Spinal cord (tissue), 10 donors: Measurements from ENCODE around the gene C1orf56. TPM values are rescaled to one million over a fixed set of nuclear protein-coding genes. Genes with fewer than 3 reads are reported as not detected.

Experiments used
- DNase-seq, 6 donors: peaks; one replicate each; pipeline versions ENCODE4 v3.0.0 to v3.0.0-alpha.2; 2013 to 2015; ENCODE audit warnings: low spot score in 6 of 6, low read depth in 4 of 6
- H3K27ac ChIP-seq: one replicate; pipeline ENCODE4 v1.5.1; 2013; ENCODE audit warnings: low read depth, low read length, control low read depth
- H3K27me3 ChIP-seq: one replicate; pipeline ENCODE4 v1.6.1; 2013; ENCODE audit warnings: low read length; ENCODE audit not compliant: control insufficient read depth, insufficient read depth
- H3K36me3 ChIP-seq: one replicate; pipeline ENCODE4 v1.6.1; 2013; ENCODE audit warnings: low read length; ENCODE audit not compliant: control insufficient read depth, insufficient read depth
- H3K4me1 ChIP-seq: one replicate; pipeline ENCODE4 v1.6.1; 2013; ENCODE audit warnings: low read length; ENCODE audit not compliant: control insufficient read depth, insufficient read depth
- H3K4me3 ChIP-seq: one replicate; pipeline ENCODE4 v1.5.1; 2013; ENCODE audit warnings: low read depth, low read length, control low read depth
- H3K9me3 ChIP-seq: one replicate; pipeline ENCODE4 v1.6.1; 2013; ENCODE audit warnings: low read length; ENCODE audit not compliant: control insufficient read depth, insufficient read depth
- WGBS: methylation state at CpG from one replicate; pipeline ENCODE4 v1.1.5; 2013; ENCODE audit warnings: missing lambda C conversion rate; ENCODE audit not compliant: insufficient coverage; 5-methylcytosine and 5-hydroxymethylcytosine counted together
- long read RNA-seq, 4 donors: transcript quantifications; one replicate each; lab custom pipeline, GENCODE V29; 2026
- polyA plus RNA-seq, 2 donors: library from polyadenylated mRNA; unstranded; fragments of 120-200 nt; gene quantifications; one replicate each; pipeline ENCODE4 v1.2.1, GENCODE V29; 2013; ENCODE audit not compliant: insufficient read length in 2 of 2
- total RNA-seq, 2 donors: library from RNA; depleted of rRNA in 1 of 2; stranded (reverse); fragments of 120-200 nt in 1 of 2; fragments of >200 nt in 1 of 2; gene quantifications; one replicate each; pipeline versions ENCODE4 v1.2.3 to v1.2.4, GENCODE V29; 2013 to 2014
- donor health status: healthy.

The C1orf56 gene, protein sequence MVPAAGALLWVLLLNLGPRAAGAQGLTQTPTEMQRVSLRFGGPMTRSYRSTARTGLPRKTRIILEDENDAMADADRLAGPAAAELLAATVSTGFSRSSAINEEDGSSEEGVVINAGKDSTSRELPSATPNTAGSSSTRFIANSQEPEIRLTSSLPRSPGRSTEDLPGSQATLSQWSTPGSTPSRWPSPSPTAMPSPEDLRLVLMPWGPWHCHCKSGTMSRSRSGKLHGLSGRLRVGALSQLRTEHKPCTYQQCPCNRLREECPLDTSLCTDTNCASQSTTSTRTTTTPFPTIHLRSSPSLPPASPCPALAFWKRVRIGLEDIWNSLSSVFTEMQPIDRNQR
- total RNA-seq (10 to 100 TPM in 1 of 2 donors, 1 to 10 TPM in 1; 4.1 to 11.0 TPM), polyA plus RNA-seq (10 to 100 TPM; 13.7 to 16.9 TPM)
- long read RNA-seq, donor 1, transcript C1orf56-201 (2 exons, 2,096 nt): major isoform, 5 of 5 reads
- long read RNA-seq, donor 1, partial matches to known transcripts: 0 of 5 reads
- long read RNA-seq, donor 1, other reads (novel, unspliced or antisense): 0 of 5 reads
- long read RNA-seq, donor 2, partial matches to known transcripts: 0 of 2 reads
- long read RNA-seq, donor 2, other reads (novel, unspliced or antisense): 0 of 2 reads
- long read RNA-seq, donor 3, partial matches to known transcripts: 0 of 3 reads
- long read RNA-seq, donor 3, other reads (novel, unspliced or antisense): 0 of 3 reads
- long read RNA-seq, donor 4, partial matches to known transcripts: 0 of 3 reads
- long read RNA-seq, donor 4, other reads (novel, unspliced or antisense): 0 of 3 reads

DNA sequence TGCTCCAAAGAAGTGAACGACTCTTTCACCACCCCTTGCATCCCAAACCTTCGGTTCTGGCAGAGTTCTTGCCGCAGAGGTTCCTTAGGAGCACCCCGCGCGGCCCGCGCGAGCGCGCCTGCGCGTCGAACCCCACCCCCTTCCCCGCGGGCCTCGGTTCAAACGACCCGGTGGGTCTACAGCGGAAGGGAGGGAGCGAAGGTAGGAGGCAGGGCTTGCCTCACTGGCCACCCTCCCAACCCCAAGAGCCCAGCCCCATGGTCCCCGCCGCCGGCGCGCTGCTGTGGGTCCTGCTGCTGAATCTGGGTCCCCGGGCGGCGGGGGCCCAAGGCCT lies at the start of gene C1orf56:
Gene C1orf56 (plus strand): TSS at position 161 of the 334 bp plus-strand sequence. CDS start 97 bp downstream, at position 258.
- Histone ChIP-seq H3K27ac (peak within 1 kb of the TSS; percentile 97), H3K4me3 (peak within 1 kb of the TSS; percentile 95), H3K4me1 (peaks cover 22% of the 10 kb centered on the region), H3K9me3 (no peaks in the 10 kb centered on the region), H3K36me3 (peaks cover 11% of the 10 kb centered on the region), H3K27me3 (no peaks in the 10 kb centered on the region)
- 0% methylated on average over 21 of the region's 29 CpGs for WGBS
- DNase-seq: peak in 4 of 6 donors; percentile 70 to 94 (median 82)

DNA sequence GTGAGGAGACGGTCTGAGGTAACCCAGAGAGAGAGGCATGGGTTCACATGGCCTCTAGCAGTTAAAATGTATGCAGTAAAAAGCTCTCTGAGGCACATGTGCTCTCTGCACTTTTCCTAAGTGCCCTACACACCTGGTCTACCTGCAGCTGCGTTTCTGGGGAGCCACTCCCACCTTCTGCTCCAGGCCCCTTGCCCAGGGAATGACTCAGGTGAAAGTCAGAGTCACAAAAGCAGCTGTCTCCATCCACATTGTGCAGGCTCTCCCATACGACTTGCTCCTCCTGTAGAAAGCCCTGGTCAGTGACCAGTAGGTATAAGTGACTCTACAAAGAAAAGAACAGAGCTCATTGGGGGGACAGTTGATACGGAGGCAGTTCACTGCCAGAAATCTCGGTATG lies 49.6 kb upstream of the C1orf56 start:
- 94% methylated on average over 4 of the region's 5 CpGs for WGBS
- Histone ChIP-seq H3K4me1 (peaks cover 9% of the 10 kb centered on the region), H3K4me3 (no peak overlapping the region), H3K27me3 (no peaks in the 10 kb centered on the region), H3K9me3 (no peaks in the 10 kb centered on the region), H3K36me3 (peaks cover 42% of the 10 kb centered on the region), H3K27ac (no peak overlapping the region)
- no peak for DNase-seq

DNA sequence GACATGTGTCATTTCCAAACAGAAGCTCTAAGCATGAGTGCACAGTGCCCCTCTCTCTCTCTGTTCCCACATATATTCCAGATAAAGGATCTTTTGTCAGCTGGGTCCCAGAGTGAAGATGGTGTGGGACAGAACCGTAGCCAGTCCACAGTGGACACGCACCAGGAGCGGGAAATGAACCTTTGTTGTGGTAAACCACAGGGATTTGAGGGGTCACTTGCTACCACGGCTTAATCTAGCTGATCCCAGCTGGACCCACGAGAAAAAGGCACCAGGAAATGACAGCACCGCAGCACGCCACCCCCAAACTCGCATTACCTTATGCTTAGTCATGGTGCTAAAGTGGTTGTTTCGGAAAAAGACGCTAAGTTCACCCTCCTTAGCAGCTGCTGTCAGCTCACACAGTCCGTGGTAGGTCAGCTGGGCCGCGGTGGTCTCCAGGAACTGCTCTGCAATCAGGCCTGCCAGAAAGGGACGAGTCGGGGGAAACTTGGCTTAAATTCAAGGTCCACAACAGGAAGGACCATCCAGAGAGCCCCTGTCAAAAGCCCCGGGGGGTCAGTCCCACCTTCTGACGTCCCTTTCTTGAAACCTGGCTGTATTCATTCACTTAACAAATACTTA lies 48.4 kb upstream of the C1orf56 start:
- no peaks in the 10 kb centered on the region for H3K9me3 ChIP-seq
- no peak overlapping the region for H3K4me3 ChIP-seq
- H3K27ac ChIP-seq: no peak overlapping the region
- no peaks in the 10 kb centered on the region for H3K27me3 ChIP-seq
- WGBS: 79% methylated on average over 16 of the region's 17 CpGs
- H3K36me3 ChIP-seq: peaks cover 42% of the 10 kb centered on the region
- peaks cover 18% of the 10 kb centered on the region for H3K4me1 ChIP-seq
- DNase-seq: no peak

DNA sequence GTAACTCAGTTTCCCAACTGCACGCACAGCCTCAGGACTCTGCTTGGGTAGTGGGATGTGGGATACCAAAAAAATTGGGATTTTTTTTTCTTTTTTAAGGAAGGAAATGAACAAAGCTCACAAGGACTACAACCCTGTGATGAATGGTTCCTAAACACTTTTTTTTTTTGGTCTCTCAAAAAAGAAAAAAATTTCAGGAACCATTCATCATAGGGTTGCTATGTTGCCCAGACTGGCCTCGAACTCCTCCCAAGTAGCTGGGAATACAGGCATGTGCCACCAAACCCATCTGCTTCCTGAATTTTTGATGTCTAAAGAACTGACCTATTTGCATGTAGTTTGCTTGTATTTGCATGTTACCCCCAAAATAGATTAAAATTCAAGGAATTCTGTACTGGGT lies 47.6 kb upstream of the C1orf56 start:
- H3K4me3 ChIP-seq: no peak overlapping the region
- H3K4me1 ChIP-seq: peaks cover 23% of the 10 kb centered on the region
- no peak overlapping the region for H3K27ac ChIP-seq
- no peaks in the 10 kb centered on the region for H3K9me3 ChIP-seq
- no CpG with 5 or more reads among the region's 2 CpGs for WGBS
- no peak for DNase-seq
- H3K27me3 ChIP-seq: no peaks in the 10 kb centered on the region
- peaks cover 42% of the 10 kb centered on the region for H3K36me3 ChIP-seq

DNA sequence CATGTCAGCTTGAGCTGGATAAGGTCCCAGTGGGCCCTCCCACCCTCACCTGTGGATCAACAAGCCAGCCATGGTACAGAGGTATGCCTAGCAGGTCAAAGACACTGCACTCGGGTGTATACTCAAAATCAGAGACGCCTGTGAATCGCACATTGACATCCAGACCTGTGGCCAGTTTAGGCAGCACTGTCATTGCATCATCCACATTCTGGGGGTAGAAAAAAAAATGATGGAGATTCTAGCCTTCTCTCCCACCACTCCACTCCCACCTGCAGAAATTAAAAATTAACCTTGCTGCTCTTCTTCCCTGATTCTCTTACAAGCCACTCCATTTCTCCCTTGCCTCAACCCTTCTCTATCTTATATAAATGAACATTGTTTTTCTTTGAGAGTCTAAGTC lies 47.1 kb upstream of the C1orf56 start:
- H3K27ac ChIP-seq: no peak overlapping the region
- H3K27me3 ChIP-seq: no peaks in the 10 kb centered on the region
- H3K4me3 ChIP-seq: no peak overlapping the region
- WGBS: no CpG with 5 or more reads among the region's 3 CpGs
- no peaks in the 10 kb centered on the region for H3K9me3 ChIP-seq
- peaks cover 28% of the 10 kb centered on the region for H3K4me1 ChIP-seq
- DNase-seq: no peak
- H3K36me3 ChIP-seq: peaks cover 42% of the 10 kb centered on the region

DNA sequence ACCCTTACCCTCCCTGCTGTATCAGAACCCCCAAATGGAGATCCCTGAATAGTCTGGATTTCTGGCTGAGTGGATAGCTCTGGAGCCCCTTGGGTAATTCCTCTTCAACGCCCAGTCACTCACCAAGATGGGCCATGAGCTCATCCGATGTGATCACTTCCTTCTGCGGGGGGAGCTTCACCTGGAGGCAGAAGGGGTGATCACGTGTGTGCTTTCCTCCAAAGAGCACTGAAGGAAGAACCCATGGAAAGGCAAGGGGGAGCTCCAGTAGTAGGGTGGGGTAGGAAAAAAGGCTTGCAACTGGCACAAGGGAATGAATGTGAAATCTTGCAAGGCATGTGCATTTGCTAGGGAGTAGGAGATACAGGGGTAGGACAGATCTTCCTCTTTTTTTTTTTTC lies 45.9 kb upstream of the C1orf56 start:
- peaks cover 34% of the 10 kb centered on the region for H3K4me1 ChIP-seq

DNA sequence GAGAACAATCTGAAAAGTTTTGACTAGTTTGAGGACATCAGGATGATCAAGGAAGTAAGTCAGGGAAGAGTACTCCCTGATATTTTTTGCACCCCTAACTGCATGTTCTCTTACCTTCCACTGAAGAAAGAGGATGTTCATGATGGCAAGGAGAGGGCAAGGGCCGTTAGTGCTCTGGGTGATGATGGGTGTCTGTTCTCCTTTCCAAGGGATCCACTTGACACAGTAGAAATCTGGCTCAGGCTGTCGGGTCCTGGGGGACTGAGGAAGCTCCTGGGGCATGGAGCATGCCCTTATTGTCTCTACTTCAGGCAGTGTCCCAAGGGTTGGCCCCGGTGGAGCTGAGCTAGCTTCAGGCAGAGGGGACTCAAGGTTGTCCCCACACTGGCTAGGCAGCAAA lies 45.5 kb upstream of the C1orf56 start:
- peaks cover 38% of the 10 kb centered on the region for H3K4me1 ChIP-seq
- H3K4me3 ChIP-seq: no peak overlapping the region
- peaks cover 36% of the 10 kb centered on the region for H3K36me3 ChIP-seq
- DNase-seq: no peak
- H3K9me3 ChIP-seq: no peaks in the 10 kb centered on the region
- WGBS: 100% methylated on average over 3 of the region's 3 CpGs
- H3K27ac ChIP-seq: no peak overlapping the region
- no peaks in the 10 kb centered on the region for H3K27me3 ChIP-seq

More for the DNA sequence above, 45.9 kb upstream of the C1orf56 start:
- WGBS: 93% methylated on average over 3 of the region's 4 CpGs
- H3K36me3 ChIP-seq: peaks cover 40% of the 10 kb centered on the region
- no peak overlapping the region for H3K4me3 ChIP-seq
- H3K27me3 ChIP-seq: no peaks in the 10 kb centered on the region
- no peak overlapping the region for H3K27ac ChIP-seq
- H3K9me3 ChIP-seq: no peaks in the 10 kb centered on the region
- no peak for DNase-seq

DNA sequence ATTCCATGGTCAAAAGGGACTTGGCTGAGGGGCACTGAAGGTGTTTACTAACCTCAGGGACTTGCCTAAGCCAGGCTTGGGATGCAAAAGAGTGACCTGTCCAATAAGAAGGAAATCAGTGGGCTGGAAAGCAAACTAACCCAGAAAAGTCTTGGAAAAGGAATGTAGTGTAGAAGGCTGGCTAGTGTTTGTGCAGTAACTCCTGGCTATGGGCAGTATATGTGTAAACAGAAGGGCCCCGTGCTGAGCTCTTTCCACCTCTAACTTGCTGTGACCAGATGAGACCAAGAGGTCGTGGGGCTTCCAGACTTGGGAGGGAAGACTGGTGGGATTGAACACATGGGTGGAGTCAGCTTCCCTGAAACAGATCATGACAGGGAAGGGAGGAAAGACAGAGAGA lies 44.9 kb upstream of the C1orf56 start:
- Histone ChIP-seq H3K27ac (no peak overlapping the region), H3K27me3 (no peaks in the 10 kb centered on the region), H3K4me3 (no peak overlapping the region), H3K36me3 (peaks cover 30% of the 10 kb centered on the region), H3K9me3 (no peaks in the 10 kb centered on the region), H3K4me1 (peaks cover 44% of the 10 kb centered on the region)
- DNase-seq: no peak
- WGBS: 56% methylated on average over 2 of the region's 2 CpGs

DNA sequence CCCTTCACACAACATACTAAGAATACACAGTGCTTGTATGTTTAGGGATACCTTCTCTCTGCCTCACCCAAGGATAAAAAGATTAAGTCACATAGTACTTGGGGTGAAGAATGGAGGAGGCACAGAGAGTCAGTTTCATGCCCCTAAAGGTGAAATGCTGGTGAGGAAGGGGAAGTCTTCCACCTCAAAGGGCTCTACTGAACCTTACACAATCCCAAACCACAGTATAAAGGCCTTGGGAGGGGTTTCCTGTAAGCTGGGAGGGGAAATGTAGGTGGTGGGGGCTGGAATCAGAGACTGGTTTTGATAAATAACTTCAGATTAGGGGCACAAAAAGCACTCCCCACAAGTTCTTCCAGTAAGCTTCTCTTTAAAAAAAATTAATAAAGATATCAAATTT lies 44.4 kb upstream of the C1orf56 start:
- Histone ChIP-seq H3K4me1 (peaks cover 45% of the 10 kb centered on the region), H3K36me3 (peaks cover 25% of the 10 kb centered on the region), H3K4me3 (no peak overlapping the region), H3K27me3 (no peaks in the 10 kb centered on the region), H3K27ac (no peak overlapping the region), H3K9me3 (no peaks in the 10 kb centered on the region)
- no peak for DNase-seq
